IPS DF 19.7 (cell line): Measurements from ENCODE around the gene HNRNPH2.

Experiments
- DNase-seq: peaks from one replicate; pipeline ENCODE4 v3.0.0-alpha.2; 2013; ENCODE audit warnings: low read depth, low spot score

Gene HNRNPH2

DNA sequence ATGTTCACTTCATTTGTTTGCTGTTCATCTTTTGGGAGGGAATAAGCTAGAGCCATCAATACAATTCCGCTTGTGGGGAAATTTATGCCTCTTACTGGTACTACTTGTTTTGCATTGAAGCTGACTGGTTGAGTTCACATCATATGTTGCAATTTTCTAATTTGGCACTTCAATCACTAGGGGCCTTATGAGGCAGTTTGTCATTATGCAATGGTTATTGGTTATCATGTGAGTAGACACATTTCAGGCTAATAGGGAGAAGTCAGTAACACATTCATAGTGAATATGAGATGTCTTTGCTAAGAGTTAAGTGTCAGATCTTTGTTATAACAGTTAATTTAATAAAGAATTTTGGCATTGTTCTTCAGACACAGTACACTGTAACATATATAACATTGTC lies 12.2 kb upstream of the HNRNPH2 start:
- no peak for DNase-seq

DNA sequence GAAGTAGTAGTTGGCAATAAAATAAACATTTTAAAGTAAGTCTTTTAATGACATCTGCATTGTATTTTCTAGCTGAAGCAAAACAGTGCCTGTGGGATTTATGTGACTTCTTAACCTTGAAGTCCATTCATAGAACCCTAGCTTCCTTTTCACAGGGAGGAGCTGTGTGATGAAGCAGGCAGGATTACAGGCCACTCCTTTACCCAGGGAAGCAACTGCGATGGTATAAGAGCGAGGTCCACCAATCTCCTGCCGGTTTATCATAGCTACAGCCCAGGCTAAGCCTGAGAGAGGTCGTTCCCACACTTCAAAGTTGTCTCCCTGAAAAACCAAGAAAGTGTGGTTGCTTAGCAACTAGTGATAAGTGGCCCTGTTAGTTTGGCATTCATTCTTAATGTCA lies 10.2 kb upstream of the HNRNPH2 start:
- no peak for DNase-seq

DNA sequence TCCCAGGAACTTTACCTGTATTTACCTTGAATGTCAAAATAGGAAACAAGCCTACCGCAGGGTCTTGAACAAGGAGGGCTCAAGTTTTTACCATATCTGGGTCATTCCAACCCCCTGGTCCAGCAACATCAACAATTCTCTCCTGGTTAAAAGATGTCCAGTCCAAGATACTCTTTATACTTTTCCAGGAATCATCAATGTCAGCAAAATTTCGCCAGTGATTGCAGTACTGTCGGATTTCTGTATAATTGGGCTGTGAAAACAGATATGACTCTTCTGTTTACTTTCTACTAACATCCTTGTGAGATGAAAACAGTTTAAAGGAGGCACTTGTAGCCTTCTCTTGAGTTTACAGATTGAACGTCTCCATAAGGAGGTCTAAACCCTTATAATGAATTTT lies 9.3 kb upstream of the HNRNPH2 start:
- DNase-seq: no peak

DNA sequence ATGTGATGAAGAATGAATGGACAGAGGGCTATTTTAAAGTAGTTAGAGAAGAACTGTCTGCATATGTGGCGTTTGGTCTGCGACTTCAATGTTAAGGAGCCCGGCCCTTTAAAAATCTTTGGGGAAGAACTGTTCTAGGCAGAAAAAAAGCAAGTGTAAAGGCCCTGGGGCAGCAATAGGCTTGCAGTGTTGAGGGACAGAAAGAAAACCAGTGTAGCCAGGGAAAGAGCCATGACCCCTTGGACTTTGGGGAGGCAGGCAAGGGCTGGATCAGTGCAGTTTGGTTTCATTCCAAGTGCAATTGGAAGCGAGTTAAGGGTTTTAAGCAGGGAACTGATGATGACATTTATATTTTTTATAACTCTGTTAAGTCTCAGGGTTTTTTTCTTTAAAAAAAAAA lies 8.2 kb upstream of the HNRNPH2 start:
- DNase-seq: no peak

DNA sequence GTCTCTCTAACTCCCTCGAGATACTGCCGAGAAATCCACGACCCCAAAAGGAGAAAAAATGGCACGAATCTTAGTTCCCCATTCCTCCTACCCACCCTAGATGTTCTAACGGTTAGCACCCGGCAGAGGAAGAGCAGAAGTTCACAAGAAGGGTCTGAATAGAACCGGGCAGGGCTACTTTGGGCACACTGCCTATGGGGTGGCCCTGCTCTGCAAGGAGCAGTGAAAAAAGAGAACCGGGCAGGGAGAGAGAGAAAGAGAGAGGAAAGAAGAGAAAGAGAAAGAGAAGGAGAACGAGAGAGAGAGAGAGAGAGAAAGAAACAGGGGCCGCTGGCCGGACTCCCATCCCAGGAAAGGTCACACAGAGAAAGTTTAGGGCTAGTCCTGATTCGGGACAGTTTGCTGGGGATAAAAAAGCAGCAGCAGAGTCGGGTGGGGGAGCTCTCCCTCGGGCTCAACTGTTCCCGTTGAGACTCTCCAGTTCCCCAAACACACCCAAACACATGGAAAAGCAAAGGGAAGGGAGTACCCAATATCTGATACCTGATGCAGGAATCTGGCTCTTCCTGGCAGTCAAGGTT lies 765 bp upstream of the HNRNPH2 start:
- no peak for DNase-seq

DNA sequence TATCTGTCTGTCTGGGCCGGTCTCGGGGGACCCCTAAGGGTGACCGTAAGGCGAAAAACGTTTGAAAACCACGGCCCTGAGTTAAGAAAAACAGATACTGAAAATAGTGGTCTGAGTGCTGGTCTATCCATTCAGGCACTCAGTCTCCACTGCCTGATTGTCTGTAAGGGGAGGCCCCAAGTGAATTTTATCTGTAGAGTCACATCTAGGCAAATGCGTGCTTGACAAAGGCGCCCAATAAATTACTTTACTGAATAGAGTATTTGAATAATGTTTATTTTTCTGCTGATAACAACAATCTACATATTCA lies 465 bp downstream of the HNRNPH2 start:
- DNase-seq: no peak

DNA sequence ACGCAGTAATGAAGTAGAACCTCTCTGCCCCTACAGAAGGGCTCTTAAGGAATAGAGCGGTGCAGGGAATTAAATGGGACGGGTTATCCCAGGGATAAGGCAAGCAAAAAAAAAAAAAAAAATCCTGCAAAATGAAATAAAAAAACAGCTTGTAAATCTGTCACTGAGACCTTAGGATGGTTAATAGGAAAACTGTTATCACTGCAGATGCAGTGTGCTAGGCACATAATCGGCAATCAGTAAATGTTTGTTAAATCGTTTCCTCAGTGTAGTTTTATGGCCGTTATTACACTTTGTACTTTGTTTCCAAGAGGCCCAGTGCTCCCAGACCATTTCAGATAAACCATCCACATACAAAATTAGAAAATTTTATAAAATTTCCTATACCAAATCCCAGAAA lies 1.0 kb downstream of the HNRNPH2 start:
- DNase-seq: no peak

DNA sequence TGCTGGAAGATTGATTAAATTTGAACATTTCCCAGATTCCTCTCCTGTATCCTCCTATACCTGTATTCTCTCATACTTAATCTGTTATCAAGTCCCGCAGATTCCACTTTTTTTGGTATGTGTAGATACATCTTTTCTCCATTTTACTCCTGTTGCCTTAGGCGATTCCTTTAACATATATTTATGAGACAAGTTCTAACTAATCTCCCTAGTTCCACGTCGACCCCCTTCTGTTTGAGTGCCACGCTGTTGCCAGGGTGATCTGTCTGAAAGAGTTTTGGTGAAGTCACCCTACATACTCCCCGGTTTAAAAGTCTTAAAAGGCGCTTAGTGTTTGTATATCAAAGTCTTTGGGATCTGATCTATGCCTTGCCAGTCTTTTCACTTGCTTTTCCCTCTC lies 2.4 kb downstream of the HNRNPH2 start:
- DNase-seq: no peak

DNA sequence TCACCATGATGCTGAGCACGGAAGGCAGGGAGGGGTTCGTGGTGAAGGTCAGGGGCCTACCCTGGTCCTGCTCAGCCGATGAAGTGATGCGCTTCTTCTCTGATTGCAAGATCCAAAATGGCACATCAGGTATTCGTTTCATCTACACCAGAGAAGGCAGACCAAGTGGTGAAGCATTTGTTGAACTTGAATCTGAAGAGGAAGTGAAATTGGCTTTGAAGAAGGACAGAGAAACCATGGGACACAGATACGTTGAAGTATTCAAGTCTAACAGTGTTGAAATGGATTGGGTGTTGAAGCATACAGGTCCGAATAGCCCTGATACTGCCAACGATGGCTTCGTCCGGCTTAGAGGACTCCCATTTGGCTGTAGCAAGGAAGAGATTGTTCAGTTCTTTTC lies 4.0 kb downstream of the HNRNPH2 start:
- DNase-seq: no peak

DNA sequence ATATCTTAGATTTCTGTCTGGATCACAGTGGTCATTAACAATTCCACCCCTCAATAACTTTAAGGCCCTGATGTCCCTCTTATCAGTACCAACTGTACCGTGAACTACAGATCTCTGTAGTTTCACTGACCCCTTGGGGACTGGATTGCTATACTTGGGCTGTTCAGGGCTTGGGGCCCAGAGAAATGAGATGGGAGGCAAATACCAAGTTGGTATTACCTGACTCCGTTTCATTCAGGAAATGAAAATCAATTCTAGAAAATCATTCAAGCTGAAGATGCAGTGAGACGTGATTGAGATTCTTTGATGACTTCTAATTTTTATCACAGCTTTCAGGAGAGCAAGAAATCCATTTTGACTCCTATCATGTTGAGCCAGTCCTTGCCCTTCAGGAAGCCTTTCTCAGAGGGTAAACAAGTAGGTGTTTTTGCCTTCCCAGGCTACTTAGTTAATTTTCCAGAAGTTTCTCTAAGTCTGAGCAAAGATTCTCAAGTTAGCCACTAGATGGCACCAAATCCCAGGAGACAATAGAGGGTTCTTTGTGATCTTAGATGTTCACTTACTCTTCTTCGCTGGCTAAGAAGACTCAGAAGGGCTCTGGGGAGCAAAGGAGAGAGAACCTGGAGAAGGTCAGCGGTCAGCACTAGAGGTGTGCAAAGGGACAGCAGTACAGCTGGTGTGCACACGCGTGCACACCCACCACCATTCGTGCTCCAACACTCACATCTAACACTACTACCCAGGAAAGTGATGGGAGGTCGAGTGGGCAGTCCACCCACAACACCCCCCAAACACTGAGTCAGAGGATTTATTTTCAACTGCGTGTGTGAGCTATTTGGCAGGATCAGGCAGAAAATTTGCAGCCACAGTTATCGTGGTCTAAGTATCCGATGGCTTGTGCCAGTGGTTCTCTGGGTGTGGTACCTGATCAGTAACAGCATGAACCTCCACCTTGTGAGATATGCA lies 7.4 kb downstream of the HNRNPH2 start:
- DNase-seq: no peak

DNA sequence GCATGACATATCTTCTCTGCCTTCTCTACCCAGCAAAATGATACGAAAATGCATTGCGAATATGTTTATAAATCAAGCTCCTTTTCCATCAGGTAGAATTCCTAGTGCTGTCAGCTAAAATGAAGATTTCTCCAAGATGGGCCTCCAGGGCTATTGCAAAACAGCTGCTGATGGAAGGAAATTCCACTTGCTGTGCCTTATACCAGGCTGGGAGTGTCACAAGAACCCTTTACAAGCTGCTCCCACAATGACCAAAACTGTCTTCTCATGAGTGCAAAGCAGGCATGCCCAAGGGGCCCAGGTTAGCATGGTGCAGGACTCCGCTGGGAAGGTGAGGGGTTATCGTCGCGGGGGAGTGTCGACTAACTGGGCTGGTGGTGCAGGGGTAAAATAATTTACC lies 8.7 kb downstream of the HNRNPH2 start:
- no peak for DNase-seq

DNA sequence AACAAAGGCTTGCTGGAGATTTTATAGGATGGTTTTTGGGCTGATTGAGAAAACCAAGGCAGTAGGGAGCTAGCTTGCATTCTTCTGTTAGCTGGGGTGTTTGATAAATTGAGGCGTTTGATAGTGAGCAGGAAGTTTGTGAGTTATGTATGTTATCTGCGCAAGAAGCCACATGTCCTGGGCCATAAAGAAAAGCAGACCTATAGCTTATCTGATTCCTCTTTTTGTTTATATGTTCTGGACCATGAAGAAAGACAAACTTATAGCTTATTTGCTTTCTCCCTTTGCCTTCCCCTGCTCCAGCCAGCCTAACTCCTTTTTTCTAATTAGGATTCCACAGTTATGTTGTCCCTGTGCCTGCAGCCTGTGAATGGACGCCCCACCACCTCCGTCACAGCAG lies 9.2 kb downstream of the HNRNPH2 start:
- no peak for DNase-seq

DNA sequence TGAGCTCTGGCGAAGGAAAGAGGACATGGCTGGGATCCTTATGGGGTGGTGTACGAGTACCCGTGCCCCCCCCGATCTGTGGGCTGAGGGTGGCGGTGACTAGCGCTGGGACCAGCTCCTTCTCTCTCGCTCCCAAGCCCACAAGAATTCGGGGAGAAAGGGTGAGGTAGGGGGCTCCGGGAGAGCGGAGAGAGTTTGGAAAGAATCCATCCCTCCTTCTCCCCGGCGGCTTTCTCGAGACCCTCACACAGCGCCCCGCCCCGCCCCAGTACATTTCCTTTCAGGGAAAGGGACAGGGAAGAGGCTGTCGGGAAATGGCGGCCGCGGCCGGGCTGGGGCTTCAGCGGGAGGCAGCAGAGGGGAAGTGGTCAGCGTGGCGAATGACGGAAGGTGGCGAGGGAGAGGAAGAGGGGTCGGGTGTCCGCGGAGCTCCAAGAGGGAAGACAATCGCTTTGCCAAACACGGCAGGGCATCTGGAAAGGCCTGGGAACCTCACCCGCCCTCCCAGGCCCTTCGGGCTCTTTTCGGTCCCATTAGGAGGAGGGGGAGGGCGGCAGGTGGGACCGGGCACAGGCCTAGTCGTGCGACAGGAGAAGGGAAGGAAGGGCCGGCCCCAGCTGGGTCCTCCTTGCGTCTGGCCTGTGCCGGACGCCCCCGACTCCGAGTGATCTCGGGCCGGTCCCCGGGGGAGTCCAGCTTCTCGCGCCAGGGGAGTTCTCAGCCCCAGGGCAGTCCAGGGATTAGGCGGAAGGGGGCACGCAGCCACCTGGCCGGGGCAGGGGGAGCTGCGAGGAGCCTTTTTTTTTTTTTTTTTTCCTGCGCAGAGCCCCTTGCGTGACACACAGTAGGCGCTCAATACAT lies 10.2 kb downstream of the HNRNPH2 start:
- DNase-seq: no peak

DNA sequence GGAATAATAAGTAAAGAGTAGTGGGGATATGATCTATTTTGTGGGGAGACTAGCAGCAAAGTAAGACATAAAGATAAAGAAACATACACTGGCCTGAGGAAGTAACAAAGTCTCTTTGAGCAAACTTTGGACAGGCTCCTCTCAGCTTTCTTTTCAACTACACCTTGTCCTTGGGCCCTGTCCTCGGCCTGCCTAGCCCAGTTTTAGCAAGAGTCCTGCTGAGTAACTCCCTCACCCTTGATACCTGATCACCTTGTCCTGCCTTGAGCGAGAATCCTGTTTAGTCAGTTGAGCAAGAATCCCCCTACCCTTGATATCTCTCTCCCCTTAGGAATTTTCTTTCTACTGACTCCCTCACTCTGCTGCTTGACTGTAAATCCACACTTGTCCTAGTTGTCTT lies 11.5 kb downstream of the HNRNPH2 start:
- DNase-seq: no peak

DNA sequence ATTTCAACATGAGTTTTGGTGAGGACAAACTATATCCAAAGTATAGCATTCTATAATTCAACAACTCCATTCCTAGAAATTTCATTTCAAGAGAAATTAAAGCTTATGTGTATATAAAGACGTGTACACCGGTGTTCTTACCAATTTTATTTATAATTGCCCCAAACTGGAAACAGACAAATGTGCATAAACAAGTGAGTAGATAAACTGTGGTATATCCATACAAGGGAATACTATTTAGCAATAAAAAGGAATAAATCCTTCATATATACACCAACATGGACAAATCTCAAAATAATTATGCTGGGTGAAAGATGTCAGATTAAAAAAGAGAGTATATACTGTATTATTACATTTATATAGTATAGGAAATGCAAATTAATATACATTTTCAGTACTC lies 19.9 kb downstream of the HNRNPH2 start:
- DNase-seq: no peak

DNA sequence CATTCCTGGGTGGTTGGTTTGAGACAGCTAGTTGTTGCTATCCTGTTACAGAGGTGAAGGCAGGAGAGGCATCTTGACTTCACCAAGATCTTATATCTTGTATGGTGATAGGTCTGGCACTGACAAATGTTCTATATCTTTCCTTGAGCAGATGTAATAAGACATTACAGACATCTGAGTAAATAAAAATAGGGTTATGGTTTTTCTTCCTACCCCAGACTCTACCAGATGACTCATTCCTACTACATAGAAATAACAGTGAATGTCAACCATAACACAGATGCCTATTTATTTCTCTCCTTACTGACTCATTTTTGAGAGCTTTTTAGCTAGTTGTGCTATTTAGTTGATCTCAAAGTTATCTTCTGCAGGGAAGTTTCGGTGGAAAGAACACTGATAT lies 21.9 kb downstream of the HNRNPH2 start:
- no peak for DNase-seq

DNA sequence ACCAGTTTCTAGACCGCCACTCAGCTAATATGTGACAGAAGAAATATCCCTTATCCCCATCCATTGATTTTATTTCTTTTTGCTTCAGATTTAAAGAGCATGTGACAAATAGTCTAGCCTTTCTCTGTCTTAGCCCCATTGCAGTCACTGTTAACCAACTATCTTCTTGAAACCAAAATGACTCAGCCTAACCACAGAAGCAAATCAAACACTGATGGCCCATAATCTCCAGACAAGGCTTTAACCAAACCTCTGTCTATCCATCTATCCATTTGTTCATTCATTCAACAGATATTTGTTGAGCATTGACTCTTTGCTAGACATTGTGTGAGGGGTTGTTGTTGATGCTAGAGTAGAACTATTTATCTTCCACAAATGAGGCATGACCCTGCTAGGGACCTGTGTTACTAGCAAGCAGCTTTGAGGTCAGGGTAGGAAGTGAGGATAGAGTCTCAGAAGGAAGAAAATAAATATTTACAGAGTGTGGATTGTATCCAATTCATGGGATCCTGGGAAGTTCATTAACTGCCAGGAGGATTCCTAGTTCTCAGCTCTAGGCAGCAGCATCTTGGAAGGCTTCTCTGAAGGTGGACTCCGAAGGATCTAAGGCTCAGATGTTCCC lies 22.5 kb downstream of the HNRNPH2 start:
- DNase-seq: no peak

DNA sequence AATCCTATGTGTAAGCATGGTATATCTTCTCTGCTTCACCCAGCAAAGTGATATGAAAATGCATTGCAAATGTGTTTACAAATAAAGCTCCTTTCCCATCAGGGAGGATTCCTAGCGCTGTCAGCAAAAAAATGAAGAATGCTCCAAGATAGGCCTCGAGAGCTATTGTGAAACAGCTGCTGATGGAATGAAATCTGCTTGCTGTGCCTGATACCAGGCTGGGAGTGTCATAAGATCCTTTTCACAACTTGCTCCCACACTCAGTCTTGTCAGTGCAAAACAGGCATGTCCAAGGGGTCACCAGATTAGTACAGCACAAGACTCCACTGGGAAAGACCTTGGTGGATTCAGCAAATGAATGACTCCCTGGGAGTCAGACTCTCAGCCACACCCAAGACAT lies 34.1 kb downstream of the HNRNPH2 start:
- DNase-seq: no peak

DNA sequence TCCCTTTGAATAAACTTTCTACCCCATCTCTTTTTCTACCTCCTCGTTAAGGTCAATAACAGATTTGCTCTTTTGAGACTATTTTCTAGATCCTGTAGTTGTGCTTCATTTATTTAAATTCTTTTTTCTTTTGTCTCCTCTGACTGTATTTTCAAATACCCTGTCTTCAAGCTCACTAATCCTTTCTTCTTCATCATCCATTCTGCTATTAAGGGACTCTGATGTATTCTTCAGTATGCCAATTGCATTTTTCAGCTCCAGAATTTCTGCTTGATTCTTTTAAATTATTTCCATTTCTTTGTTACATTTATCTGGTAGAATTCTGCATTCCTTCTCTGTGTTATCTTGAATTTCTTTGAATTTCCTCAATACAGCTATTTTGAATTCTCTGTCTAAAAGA lies 41.3 kb downstream of the HNRNPH2 start:
- no peak for DNase-seq

DNA sequence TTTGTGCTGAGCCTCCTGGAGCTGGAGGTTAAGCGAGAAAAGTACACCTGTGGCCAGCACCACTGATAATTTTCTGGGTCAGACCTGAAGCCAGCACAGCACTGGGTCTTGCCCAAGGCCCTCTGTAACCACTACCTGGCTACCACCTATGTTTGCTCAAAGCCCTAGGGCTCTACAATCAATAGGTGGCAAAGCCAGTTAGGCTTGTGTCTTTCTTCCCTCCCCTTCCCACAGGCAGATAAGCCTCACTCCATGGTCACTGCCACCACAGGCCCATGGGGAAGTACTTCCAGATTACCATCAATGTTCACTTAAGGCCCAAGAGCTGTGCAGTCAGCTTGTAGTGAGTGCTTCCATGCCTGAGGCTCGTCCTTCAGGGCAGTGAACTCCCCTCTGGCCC lies 42.1 kb downstream of the HNRNPH2 start:
- DNase-seq: no peak

DNA sequence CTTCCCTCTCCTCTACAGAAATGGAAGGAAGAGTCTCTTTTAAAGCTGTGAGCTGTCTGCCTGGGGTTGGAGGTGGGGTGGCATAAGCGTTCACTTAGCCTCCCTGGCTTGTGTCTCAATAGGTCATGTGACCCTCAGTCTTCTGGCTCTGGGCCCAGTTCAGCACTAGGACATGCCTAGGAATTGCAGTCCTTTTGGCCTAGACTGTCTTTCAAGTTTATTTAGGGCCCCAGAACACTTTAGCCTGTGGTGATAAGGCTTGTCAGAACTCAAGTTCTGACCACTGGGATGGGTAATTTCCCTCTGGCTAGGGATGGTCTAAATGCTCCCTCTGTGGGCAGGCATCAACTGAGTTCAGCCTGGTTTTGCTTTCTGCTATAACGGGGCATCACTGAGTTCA lies 42.9 kb downstream of the HNRNPH2 start:
- DNase-seq: no peak

DNA sequence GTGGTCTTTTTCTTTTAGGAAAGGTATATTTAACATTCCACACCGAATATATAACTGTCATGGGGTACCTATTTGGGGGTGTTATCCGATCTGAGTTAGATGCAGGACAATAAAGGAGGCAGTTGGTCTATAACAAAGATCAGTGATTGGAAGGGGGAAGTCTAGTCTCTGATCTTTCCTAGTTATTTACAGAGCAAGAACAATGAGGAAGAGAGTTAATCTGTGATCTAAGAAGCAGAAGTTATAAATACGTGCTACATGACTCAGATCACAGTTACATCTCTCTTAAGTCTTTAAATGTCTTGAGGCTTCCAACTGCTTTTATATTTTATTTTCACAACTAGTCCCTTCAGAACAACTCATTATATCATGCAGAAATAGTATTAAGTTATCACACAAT lies 44.0 kb downstream of the HNRNPH2 start:
- DNase-seq: no peak
